Measurements from ENCODE around the gene RBM12.
"Not testable (repeated sequence)": the region's sequence is repeated elsewhere in the genome, so short reads cannot be mapped to it uniquely, and the experiment has no call there.

RBM12 gene

DNA sequence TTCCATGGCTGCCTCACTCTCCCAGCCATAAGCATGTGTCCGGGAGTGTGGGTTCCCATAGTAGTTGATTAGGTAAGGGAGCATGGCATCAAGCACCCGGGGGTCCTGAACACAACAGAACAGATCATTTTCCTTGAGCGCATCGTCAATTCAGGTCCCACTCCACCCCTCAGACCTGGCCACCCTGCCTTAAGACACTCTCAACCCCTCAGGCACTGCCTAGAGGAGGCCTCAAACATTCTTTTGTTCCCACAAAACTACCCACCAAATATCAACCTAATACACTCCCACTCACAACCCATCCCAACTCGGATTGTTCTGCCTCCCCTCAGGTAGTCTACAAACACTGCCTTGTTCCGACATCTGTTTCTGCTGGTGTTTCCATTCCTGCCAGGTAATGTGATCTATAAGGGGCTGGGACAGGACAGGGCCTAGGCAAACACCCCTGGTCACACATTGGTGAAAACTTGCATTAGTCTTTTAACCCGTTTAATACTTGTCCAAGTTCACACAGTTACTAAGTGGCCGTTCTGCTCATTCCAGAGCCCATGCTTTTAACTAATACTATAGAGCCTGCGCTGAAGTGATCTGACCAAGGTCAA is 33.1 kb upstream of the RBM12 start:
- no peak for DNase-seq

DNA sequence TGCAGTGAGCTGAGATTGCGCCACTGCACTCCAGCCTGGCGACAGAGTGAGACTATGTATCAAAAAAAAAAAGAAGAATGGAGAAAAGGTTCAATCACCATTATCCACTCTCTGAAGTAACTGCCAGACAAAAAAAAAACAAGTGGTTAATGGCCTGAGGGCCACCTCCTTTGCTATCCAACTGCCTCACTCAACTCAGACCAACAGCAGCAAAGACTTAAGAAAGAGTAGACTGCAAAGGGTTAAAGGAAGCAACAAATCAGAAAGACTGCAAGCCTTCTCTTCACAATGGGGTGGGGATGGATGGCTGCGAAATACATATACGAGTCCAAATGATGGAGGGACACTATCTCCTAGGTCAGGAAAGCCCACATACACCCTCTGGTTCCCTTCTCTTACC is 31.3 kb upstream of the RBM12 start:
- no peak for DNase-seq

DNA sequence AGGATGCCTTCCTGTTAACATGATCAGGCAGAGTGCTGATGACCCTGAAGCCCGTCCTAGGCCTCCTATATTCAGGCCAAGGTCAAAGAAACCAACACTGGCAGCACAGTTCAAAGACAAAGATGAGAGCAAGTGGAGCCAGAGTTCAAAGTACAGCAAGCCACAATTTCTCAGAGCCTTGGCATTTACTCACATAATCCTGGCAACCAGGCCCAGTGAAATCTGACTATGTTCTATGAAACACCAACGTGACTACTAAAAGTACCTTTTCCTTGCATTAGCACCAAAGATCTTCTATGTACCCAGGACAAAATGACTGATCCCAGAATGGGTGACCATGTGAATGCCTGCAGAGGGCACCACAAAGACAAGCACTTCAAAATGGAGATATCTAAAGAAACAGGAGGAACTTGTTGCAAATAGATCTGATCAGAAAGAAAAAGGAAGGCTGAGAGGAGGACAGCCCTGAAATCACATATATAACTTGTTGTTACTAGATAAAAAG is 30.6 kb upstream of the RBM12 start:
- no peak for DNase-seq

DNA sequence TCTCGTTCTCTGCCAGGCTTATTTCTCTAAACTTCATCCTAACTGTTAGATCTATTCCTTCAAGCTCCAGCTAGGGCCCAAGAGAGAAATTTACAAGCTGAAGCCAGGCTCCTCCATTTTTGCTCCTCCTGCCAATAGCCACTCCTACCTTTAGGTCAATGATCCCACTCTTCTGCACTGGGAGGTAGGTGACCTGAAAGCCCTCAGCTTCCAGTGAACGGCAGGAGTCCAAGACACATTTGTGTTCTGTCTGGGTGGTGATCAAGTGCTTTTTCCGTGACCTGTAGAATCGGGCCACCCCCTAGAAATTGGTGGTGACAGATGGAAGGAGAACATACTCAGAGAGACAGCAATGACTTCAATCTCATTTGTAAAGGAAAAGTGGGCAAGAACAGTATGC is 25.6 kb upstream of the RBM12 start:
- no peak for DNase-seq

DNA sequence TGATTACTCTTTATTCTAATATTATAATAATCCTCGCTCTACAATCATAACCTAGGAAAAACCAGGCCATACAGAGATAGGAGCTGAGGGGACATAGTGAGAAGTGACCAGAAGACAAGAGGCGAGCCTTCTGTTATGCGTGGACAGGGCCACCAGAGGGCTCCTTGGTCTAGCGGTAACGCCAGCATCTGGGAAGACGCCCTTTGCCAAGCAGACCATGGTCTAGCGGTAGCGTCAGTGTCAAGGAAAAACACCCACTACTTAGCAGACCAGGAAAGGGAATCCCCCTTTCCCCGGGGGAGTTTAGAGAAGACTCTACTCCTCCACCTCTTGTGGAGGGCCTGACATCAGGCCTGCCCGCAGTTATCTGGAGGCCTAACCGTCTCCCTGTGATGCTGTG is 22.2 kb upstream of the RBM12 start:
- DNase-seq: not testable (repeated sequence)

DNA sequence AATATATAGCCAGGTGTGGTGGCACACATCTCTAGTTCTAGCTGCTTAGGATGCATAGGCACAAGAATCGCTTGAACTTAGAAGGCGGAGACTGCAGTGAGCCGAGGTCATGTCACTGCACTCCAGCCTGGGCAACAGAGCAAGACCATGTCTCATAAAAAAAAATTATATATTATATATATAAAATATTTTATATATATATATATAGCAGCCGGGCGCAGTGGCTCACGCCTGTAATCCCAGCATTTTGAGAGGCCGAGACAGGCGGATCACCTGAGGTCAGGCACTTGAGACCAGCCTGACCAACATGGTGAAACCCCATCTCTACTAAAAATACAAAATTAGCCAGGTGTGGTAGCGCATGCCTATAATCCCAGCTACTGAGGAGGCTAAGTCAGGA is 20.7 kb upstream of the RBM12 start:
- DNase-seq: not testable (repeated sequence)

DNA sequence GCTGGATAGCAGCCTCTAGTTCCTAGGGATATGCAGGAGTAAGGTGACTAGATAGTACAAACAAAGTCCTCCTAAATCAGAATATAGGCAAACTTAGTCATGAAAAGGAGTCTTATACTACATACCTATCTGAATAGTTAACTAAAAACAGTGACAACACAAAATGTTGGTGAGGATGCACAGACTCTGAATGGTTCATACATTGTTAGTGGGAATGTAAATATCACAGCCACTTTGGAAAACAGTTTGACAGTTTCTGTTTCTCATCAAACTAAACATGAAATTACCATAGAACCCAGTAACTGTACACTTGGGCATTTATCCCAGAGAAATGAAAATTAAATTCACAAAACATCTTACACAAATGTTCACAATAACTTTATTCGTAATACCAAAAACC is 17.3 kb upstream of the RBM12 start:
- DNase-seq: no peak

DNA sequence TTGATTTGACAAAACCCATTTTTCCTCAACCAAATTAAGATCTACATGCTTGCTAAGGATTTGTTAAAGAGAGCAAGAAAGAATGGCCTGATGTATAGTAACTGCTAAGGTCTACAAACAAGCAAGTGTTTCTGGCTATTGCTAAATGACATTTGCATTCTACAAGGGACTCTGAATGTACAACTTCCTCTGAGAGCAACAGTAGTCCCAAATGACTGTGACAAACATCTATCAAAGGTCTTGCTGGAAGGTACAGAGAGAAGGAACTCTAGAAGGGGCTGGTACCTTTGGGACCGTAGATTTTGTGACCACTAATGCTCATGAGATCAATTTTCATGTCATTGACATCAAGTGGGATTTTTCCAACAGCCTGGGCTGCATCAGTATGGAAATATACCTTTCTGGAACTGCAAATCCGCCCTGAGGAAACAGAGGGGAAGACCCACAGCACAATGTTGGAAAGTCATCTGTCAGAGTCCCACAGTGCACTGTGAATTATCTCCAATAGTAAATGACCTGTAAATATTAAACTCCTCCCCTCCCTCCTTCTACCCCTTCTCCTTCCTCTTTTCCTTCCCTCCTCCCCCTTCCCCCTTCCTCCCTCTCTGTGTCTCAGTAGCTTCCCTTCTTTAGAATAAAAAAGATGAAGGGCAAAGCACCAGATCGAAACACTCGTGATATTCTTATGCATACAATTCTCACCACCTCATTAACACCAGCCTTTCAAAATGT is 15.9 kb upstream of the RBM12 start:
- no peak for DNase-seq

DNA sequence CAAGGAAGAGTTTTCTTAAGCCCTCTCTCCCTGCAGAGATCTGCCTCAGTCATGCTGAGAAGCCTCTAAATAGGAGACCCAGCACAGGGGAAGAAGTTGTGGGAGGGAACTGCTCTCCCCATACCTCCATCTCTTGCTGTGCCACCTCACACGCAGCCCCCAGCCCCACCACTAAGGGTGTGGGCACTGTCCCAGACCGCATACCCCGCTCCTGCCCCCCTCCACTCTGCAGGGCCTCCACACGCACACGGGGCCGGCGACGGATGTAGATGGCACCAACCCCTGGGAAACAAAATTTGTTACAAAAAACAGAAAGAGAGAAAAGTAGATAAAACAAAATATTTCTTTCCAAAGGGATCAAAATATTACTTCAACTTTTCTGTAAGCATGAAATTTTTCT is 10.2 kb upstream of the RBM12 start:
- no peak for DNase-seq

DNA sequence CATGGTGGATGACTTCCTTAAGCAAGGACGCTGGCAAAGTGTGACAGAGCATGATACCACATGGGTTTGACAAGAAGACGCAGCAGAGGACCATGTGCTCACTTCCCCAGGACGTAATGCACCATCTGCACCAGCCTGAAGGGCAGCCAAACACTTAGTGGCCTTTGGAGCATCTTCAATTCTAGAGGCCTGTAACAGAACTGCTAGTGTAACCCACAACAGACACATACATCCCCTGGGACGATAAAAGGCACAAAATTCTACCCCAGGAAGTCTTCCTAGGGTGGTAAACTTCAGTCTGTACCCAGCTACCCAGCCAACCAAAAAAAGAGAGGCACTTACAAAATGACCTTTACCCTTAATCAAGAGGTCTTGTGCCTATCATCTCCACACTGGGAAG is 9.2 kb upstream of the RBM12 start:
- no peak for DNase-seq

DNA sequence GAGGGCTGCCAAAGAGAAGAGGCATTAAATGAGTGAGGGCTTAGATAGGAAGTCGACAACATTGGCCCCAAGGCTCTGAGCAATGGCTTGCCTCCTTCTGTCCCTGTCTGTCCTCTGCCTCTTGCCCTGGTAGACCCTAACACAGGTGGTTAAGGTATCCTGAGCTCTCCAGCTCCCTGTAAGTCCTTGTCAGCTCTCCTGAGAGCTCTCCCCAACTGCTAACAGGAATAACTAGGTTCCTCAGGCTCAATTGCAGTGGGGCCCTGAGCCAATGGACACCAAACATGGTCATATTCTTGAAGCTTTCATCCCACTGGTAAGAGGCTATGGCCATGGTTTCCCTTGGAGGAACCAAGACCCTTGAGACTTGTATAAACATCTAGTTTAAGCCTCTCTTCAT is 5.0 kb upstream of the RBM12 start:
- DNase-seq: no peak

DNA sequence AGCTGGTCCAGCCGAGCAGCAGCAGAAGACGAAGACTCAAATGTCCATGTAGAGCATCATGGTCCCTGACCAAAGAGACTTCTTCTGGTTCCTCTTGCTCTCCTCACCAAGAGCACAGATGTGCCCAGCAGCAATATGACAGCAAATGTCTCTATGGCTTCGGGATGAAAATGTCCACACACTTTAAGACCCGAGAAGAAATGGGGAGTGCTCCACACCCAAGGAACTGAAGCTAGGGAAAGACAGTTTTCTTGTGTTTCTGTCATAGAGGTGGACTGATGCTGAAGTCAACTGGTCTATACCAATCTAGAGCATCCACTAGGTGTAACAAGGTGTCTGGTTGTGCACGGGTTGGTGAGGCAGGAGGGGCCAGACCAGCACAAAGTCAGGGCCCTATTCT is 4.5 kb upstream of the RBM12 start:
- no peak for DNase-seq

DNA sequence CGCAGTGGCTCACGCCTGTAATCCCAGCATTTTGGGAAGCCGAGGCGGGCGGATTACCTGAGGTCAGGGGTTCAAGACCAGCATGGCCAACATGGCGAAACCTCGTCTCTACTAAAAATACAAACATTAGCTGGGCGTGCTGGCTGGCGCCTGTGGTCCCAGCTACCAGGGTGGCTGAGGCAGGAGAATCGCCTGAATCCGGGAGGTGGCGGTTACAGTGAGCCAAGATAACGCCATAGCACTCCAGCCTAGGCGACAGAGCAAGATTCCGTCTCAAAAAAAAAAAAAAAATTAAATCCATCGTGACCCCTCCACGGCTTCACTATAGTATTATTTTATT is 1.2 kb upstream of the RBM12 start:
- DNase-seq: no peak

DNA sequence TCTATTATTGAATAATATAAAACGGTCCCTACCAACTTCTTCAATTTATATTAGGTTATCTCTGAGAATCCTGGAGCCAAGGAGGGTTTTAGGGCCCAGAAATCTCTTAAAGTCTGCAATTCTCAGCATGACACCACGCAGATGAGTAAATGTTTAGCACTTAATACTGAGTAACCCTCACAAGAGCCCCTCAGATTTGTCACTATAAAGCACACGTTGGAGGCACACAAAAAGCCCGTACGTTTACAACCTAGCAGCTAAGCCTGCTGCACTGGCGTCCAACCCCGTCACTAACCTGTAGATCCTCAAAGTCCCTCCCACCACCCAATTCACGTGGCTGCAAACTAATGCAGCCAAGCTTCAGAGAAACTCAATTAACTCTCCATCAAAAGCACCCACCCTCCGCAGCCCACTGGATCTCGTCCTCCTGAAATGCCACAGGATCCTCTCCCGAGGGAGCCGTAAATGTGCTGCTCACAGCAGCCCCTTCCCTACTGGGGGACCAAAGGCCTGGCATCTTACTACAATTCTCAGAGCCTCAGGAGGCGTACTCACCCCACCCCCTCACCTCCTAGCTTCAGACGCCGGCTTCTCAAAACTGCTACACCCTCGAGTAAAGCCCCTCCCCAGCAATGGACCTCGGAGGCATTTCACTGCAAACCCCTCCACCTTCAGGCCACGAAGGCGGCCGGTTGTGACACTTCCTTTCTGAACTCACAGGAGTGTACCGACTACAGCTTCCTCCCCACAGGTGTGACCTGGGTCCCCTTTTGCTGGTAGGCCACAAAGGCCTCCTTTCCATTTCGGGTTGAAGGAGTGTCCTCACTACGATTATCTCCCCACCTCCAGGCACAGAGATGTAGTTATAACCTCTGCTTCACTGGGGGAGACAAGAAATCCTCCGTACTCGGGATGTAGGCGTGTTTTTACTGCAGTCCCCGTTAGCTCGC is 909 bp downstream of the RBM12 start:
- DNase-seq: no peak

DNA sequence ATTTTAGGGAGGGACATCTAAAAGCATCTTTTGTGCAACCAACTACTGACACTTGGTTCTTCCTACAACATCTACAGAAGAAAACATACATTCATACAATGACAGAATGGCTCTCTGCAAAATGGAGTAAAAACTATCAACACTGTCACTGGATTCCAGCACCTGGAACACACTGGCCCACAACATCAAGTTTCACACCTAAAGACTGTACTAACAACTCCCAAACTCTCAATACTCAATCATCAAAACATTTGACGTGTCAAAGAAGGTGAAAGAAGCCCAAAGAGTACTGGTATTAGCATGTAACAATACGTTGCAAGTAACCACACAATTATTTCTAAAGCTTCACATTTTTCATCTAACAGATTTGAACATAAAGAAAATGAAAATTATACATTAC is 2.1 kb downstream of the RBM12 start:
- no peak for DNase-seq

DNA sequence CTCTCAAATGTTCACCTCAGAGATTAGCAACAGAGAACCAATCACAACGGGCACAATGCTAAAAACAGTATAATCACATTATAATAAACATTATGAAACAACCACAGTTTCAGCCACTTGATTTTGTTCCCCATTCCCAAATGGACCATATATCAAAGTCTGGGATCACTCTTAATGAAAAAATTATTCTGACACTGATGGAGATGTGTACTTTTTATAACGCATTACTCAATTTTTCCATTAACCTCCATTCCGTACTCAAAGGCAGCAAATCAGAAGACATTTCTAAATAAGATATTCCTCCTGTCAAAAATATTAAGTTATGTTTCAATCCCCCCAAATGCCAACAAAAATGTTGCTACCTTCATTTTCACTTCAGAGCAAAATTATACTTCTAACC is 2.8 kb downstream of the RBM12 start:
- DNase-seq: no peak

DNA sequence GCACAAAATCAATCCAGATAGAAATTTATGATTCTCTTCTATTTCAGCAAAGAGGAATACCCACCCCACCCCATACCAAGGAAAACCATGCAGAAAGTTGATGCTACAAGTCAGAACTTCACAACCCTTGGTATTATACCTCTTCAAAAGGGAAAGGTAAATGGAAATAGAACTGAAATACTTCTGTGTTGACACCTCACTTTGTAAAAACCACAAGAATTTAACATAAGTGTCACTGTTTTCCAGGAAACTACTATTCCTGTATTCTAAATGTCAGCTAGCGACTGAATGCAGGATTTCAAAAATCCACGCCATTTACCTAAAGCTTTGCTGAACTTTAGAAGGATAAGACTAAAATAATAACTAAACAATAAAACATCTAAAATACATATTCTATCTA is 3.6 kb downstream of the RBM12 start:
- DNase-seq: no peak

DNA sequence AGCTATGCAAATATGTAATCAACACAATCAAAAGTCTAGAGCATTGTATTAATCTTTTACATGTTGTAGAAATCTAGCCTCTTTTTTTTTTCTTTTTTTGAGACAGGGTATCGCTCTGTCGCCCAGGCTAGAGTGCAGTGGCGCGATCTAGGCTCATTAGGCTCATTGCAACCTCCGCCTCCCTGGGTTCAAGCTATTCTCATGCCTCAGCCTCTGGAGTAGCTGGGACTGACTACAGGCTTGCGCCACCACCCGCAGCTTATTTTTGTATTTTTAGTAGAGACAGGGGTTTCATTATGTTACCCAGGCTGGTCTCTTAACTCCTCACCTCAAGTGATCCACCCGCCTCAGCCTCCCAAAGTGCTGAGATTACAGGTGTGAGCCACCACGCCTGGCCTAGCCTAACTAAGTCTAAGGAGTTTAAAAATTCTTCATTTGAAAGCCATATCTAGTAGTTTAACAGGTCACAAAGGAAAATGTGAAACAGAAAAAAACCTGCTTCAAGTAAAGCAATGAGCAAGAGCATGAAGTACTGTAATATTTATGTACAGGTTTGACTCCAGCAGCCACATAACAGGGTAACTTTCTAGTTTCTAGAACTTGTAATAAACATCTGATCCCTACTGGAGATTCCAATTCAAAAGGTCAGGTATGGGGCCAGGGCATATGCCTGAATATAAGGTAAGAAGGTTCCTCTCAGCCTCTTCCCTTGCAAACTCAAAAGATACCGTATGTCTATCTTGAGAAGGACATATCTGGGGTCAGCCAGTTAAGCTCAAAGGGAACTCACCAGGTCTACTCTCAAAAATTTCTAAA is 4.4 kb downstream of the RBM12 start:
- DNase-seq: no peak

DNA sequence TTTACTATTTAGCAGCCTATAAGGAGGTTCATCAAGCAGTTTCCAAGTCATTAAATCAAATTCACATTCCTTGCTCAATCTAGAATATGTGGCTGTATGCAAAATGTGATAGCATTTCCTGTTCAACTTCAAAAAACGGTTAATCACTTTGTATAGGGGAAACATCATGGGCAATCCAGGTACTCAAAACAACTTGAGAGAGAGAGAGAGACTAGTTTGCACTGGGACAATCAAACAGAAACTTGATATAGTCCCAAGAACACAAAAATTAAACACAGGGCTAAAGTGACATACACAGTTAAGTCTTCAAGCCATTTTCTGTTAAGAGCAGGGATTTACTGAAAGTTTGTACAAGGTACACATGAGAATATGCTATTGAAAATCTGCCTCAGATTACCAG is 7.4 kb downstream of the RBM12 start:
- DNase-seq: no peak

DNA sequence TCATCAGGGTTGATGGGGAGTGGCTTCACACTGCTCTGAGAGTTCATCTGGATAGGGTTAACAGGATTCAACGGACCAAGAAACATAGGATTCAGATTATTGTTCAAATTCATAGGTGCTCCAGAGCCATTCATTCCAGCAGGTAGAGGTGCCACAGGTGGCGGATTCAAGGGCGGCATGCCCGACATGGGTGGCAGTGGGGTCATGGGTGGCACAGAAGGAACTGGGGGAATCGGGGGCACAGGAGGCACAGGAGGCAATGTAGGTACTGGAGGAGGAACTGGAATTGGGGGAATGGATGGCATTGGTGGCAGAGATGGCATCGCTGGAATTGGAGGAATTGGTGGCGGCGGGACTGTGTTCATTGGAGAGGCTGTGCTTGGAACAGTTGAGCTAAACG is 10.3 kb downstream of the RBM12 start:
- no peak for DNase-seq

DNA sequence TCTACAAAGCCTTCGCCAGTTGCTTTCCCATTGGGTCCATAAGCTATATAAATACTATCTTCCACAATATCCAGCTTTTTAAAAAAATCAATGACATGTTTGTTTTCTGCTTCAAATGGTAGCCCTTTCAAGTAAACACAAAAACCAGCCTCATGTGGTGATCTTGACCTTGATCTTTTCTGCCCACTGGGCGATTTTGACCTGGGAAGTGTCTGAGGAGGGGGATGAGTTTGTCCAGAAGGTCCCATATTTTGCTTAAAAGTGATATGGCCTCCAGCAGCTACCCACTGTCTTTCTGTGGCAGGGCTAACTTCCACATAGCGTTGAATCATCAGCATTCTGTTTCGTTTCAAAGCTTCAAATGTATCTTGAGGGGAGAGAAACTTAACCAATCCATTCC is 10.8 kb downstream of the RBM12 start:
- no peak for DNase-seq

DNA sequence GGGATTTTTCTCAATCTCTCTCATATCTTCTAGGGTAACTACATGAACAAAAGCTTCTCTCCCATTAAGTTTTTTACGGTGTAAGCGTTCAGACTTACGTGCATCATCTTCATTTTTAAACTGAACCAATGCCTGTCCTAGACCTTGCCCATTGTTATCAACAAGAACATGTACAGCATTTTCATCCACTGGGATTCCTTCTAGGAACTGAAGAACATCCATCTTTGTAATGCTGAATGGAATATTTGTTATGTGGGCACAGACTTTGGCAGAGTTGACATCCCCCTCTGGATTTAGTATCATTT is 11.3 kb downstream of the RBM12 start:
- no peak for DNase-seq
